Right atrium auricular region (tissue), 2 donors: ENCODE measurements around the gene GTF2F2. TPM values are rescaled to one million over a fixed set of nuclear protein-coding genes. Genes with fewer than 3 reads are reported as not detected.
"Not testable (repeated sequence)": the region's sequence is repeated elsewhere in the genome, so short reads cannot be mapped to it uniquely, and the experiment has no call there.

Experiments
- DNase-seq: peaks from one replicate; pipeline ENCODE4 v3.0.0-alpha.2; 2019; ENCODE audit warnings: low spot score
- H3K27ac ChIP-seq, 2 donors: fragments of 200-600 bp; sonication (generic); 1 replicate in 1 of 2; 2 replicates in 1 of 2; pipeline ENCODE4 v1.5.1; 2016 to 2019
- H3K27me3 ChIP-seq, 2 donors: fragments of 200-600 bp; sonication (generic); one replicate each; pipeline versions ENCODE4 v1.5.1 to v1.6.0; 2017 to 2019
- H3K36me3 ChIP-seq: fragments of 200-600 bp; sonication (generic); one replicate; pipeline ENCODE4 v1.5.1; 2016
- H3K4me1 ChIP-seq, 2 donors: fragments of 200-600 bp; sonication (generic); one replicate each; pipeline versions ENCODE4 v1.5.1 to v1.6.0; 2017 to 2019
- H3K4me3 ChIP-seq, 2 donors: fragments of 200-600 bp; sonication (generic); 1 replicate in 1 of 2; 2 replicates in 1 of 2; pipeline ENCODE4 v1.5.1; 2017 to 2019; ENCODE audit warnings: mild to moderate bottlenecking in 1 of 2, moderate library complexity in 1 of 2
- H3K9me3 ChIP-seq, 2 donors: fragments of 200-600 bp; sonication (generic); one replicate each; pipeline ENCODE4 v1.5.1; 2019
- CTCF ChIP-seq, 2 donors: fragments of 200-600 bp; sonication (generic); IDR thresholded peaks; one replicate each; pipeline ENCODE4 v1.5.1; 2019; ENCODE audit warnings: antibody characterized with exemption in 2 of 2
- total RNA-seq, 2 donors: library from RNA; depleted of rRNA; stranded (reverse); fragments of >200 nt; gene quantifications; one replicate each; pipeline ENCODE4 v1.1.0, GENCODE V29; 2016

Gene GTF2F2
- total RNA-seq, 2 donors from 2014 or later, result 9.4 to 23.3 TPM

GRCh38 chr13:45238945-45239795 is 118.9 kb downstream of the GTF2F2 start:
- DNase-seq, result no peak
- Histone ChIP-seq H3K4me1 (peaks cover 4 to 12% of the 10 kb centered on the region in 2 donors), H3K9me3 (no peaks in the 10 kb centered on the region), H3K27me3 (no peaks in the 10 kb centered on the region), H3K27ac (no peak overlapping the region), H3K4me3 (no peak overlapping the region), H3K36me3 (no peaks in the 10 kb centered on the region)
- no peak for TF ChIP-seq CTCF (IDR thresholded peaks at IDR 0.05)

- Histone ChIP-seq H3K36me3 (no peaks in the 10 kb centered on the region), H3K9me3 (no peaks in the 10 kb centered on the region), H3K4me1 (peaks cover 4 to 12% of the 10 kb centered on the region in 2 donors), H3K27me3 (no peaks in the 10 kb centered on the region), H3K4me3 (no peak overlapping the region), H3K27ac (no peak overlapping the region)
- no peak for DNase-seq
- no peak for TF ChIP-seq CTCF (IDR thresholded peaks at IDR 0.05)
Measured at GRCh38 chr13:45240143-45240542, 119.8 kb downstream of the GTF2F2 start.

- no peaks in the 10 kb centered on the region for H3K9me3 ChIP-seq
- H3K4me1 ChIP-seq, result peaks cover 4% of the 10 kb centered on the region in 2 donors
- H3K36me3 ChIP-seq, result no peaks in the 10 kb centered on the region
- TF ChIP-seq CTCF (IDR thresholded peaks at IDR 0.05), result no peak
- no peaks in the 10 kb centered on the region for H3K27me3 ChIP-seq
- DNase-seq, result no peak
- H3K27ac ChIP-seq, result no peak overlapping the region
- no peak overlapping the region for H3K4me3 ChIP-seq
Measured at GRCh38 chr13:45242070-45242469, 121.8 kb downstream of the GTF2F2 start.

GRCh38 chr13:45242524-45242923 is 122.2 kb downstream of the GTF2F2 start:
- no peaks in the 10 kb centered on the region for H3K36me3 ChIP-seq
- DNase-seq, result no peak
- no peaks in the 10 kb centered on the region for H3K9me3 ChIP-seq
- no peak for TF ChIP-seq CTCF (IDR thresholded peaks at IDR 0.05)
- no peak overlapping the region for H3K27ac ChIP-seq
- H3K4me1 ChIP-seq, result peaks cover 4% of the 10 kb centered on the region in 2 donors
- H3K27me3 ChIP-seq, result no peaks in the 10 kb centered on the region
- no peak overlapping the region for H3K4me3 ChIP-seq

GRCh38 chr13:45243077-45243476 is 122.8 kb downstream of the GTF2F2 start:
- no peak for TF ChIP-seq CTCF (IDR thresholded peaks at IDR 0.05)
- DNase-seq, result no peak
- Histone ChIP-seq H3K4me3 (no peak overlapping the region), H3K27me3 (no peaks in the 10 kb centered on the region), H3K27ac (no peak overlapping the region), H3K4me1 (peaks cover 4% of the 10 kb centered on the region in 2 donors), H3K9me3 (no peaks in the 10 kb centered on the region), H3K36me3 (no peaks in the 10 kb centered on the region)

- H3K27ac ChIP-seq, DNase-seq, H3K4me1 ChIP-seq, H3K27me3 ChIP-seq, H3K36me3 ChIP-seq, H3K4me3 ChIP-seq, H3K9me3 ChIP-seq: not testable (repeated sequence)
Measured at GRCh38 chr13:45244736-45245135, 124.4 kb downstream of the GTF2F2 start.
